HFF-Myc (cell line): ENCODE results near the gene MPZL2.

Source experiments
- DNase-seq: peaks from one replicate; pipeline ENCODE4 v3.0.0-alpha.2; 2011; ENCODE audit warnings: low read depth; ENCODE audit errors: extremely low read depth
- H3K4me3 ChIP-seq: replicated peaks from 2 replicates; pipeline ENCODE4 v1.5.1; 2011; ENCODE audit warnings: low read depth, mild to moderate bottlenecking, control low read depth, low read length
- TF ChIP-seq, protein P1 (sequence below): IDR thresholded peaks from 2 replicates; pipeline ENCODE4 v1.5.1; 2012; ENCODE audit warnings: mild to moderate bottlenecking, low read depth, low read length, control low read depth; ENCODE audit errors: missing control alignments

MPZL2 gene

DNA sequence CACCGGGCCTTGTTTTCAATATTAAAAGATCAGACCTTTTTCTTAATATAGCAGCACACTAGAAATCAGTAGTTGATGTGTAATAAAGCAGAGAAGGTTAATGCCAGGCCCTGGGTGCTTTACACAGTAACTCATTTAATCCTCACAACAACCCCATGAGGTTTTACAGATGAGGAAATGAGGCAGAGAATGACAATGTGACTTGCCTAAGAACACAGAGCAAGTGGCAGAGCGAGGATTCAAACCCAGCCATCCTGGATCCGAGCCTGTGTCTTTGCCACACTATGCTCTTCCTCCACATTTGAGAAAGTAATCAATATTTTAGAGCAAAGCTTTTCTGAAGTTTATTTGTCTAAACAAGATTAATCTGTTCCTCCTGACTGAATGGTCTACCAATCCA, 46.5 kb downstream of the MPZL2 start:
- H3K4me3 ChIP-seq = no peak overlapping the region
- no peak for DNase-seq
- TF ChIP-seq, protein P1, sequence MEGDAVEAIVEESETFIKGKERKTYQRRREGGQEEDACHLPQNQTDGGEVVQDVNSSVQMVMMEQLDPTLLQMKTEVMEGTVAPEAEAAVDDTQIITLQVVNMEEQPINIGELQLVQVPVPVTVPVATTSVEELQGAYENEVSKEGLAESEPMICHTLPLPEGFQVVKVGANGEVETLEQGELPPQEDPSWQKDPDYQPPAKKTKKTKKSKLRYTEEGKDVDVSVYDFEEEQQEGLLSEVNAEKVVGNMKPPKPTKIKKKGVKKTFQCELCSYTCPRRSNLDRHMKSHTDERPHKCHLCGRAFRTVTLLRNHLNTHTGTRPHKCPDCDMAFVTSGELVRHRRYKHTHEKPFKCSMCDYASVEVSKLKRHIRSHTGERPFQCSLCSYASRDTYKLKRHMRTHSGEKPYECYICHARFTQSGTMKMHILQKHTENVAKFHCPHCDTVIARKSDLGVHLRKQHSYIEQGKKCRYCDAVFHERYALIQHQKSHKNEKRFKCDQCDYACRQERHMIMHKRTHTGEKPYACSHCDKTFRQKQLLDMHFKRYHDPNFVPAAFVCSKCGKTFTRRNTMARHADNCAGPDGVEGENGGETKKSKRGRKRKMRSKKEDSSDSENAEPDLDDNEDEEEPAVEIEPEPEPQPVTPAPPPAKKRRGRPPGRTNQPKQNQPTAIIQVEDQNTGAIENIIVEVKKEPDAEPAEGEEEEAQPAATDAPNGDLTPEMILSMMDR = no peak

DNA sequence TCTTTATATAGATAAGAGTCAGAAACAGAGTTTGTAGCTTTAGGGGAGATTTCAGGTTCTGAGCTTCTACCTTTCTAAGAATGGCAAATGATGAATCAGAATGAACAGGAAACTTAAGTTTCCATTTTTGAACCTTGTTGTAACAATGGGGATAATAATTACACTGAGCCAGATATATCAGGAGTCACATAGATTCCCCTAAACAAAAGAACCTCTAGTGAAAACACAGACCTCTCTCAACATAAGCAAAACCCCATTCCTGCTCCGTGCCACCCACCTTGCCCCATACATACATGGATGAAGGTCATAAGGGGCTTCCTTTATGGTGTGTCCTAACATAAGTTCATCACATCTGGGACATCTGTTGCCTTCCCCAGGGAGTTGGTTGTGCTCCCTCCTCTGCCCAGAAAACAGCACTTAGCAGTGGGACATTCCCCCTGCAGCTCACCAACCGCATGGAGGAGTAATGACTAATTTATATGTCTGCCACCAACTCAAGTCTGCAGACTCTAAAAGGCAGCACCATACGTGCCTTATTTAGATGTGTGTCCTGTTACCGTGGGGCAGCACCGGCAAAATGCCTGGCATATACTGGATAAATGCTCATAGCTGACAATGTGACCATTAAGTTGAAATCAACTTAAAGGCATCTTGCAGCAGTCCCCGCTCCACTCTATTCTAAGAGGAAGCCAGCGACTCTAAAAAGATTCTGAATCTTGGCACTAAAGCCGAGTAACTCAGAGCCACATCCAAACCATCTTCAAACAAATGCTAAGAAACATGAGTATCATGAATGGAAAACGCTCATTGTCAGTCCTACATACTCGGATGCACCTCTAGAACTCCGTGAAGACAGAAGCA, 47.2 kb downstream of the MPZL2 start:
- TF ChIP-seq, protein P1 = no peak
- no peak overlapping the region for H3K4me3 ChIP-seq
- DNase-seq = no peak

DNA sequence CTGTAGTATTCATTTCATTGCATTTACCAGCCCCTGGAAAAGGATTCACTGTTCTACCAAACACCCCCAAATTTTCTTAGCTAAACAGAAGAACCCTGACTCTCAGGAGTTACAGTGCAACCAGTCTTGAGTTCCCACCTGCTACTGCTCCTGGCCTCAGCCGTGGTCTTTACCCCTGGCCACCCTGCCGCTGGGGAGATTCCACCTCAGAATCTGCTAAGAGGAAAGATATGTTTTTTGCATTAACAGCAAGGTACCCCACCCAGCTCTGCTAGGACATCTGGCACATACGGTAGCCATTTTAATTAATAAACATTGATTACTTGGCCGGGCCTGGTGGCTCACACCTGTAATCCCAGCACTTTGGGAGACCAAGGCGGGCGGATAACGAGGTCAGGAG, 48.3 kb downstream of the MPZL2 start:
- TF ChIP-seq, protein P1 = no peak
- H3K4me3 ChIP-seq = no peak overlapping the region
- DNase-seq = no peak

DNA sequence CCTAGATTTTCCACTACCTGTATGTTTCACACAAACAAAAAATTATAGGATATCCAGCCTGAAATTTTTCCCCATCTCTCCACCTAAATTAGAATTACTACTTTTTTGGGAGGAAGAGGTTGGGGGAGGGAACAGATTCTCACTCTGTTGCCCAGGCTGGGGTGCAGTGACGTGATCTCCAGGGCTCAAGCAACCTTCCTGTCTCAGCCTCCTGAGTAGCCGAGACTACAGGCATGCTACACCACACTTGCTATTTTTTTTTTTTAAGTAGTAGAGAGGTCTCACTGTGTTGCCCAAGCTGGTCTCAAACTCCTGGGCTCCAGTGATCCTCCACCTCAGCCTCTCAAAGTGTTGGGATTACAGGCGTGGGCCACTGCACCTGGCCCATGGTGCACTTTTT, 48.8 kb downstream of the MPZL2 start:
- TF ChIP-seq, protein P1 = no peak
- H3K4me3 ChIP-seq = no peak overlapping the region
- no peak for DNase-seq

DNA sequence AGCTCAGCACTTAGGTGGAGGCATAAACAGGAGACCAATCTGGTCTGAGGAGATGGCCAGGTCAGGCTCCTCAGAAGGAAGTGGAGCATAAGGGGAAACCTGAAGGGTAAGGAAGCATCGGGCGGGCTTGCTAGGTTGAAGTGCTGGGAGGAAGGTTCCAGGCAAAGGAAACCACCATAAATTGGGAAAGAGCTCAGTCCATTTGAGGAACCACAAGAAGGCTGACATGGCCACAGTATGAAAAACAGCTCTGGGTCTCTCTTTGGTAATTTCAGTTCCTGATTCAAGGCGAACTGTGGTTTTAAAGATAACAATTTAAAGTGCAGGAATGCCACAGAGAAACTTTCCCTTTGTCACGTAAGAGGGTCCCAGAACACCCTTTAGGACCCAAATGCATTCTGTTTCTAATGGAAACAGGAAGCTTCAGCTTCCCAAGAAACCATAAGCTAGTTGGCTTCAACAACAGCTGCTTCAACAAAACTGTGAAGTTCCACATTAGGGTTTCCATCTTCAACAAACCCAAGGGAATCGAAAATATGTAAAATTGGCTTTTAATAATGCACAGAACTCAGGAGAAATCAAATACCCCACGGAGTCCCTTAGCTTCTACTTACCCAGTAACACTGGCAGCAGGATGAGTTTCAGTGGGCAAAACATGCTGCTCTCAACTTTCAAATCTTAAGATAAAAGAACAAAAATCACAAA, 49.7 kb downstream of the MPZL2 start:
- TF ChIP-seq, protein P1 = no peak
- DNase-seq = no peak
- H3K4me3 ChIP-seq = no peak overlapping the region

DNA sequence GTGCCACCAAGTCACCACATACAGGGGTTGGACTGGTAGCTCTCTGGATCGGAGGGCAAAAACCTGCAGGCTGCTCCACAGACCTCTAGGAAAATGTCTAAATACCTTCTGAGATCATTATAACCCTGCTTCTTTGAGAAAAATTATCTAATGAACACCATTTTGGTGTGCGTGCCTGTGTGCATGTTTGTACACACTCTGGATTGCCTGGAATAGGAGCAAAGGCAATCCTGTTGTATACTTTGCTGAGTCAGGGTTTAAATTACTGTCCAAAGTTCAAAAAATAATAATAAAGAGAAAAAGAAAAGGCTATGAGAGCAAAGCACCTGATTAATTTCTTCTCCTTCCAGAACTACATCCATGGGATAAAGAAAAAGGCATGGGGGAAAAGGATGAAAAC, 50.3 kb downstream of the MPZL2 start:
- TF ChIP-seq, protein P1 = no peak
- H3K4me3 ChIP-seq = no peak overlapping the region
- no peak for DNase-seq
